Measurements from ENCODE around the gene PALS2.

The PALS2 gene, protein sequence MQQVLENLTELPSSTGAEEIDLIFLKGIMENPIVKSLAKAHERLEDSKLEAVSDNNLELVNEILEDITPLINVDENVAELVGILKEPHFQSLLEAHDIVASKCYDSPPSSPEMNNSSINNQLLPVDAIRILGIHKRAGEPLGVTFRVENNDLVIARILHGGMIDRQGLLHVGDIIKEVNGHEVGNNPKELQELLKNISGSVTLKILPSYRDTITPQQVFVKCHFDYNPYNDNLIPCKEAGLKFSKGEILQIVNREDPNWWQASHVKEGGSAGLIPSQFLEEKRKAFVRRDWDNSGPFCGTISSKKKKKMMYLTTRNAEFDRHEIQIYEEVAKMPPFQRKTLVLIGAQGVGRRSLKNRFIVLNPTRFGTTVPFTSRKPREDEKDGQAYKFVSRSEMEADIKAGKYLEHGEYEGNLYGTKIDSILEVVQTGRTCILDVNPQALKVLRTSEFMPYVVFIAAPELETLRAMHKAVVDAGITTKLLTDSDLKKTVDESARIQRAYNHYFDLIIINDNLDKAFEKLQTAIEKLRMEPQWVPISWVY

DNA sequence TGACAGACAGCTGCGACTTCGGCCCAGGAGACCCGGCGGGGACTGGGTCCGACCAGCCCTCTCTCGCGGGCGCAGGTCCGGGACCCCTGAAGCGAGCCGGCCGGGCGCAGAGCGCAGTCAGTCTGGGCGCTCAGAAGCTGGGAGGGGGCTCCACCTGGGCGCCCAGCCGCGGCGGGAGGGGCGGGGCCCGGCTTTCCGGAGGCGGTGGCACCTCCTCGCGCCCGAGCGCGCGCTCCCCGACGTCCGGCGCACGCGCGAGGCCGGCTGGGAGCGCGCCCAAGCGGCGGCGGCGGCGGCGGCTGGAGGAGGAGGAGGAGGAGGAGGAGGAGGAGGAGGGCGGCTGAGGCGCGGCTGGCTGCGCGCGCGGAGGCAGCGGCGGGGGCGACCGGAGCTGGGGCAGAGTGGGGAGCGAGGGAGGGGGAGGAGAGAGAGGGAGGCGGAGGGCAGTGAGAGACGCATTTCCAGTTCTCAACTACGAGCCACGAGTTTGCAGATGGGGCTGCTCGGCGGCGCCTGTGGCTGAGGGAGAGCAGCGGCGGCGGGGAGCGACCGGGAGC is at the start of gene PALS2:
Gene PALS2 (plus strand): TSS at position 456 of the 557 bp plus-strand sequence. CDS start 50,216 bp downstream, outside the sequence.
- no peak for TF ChIP-seq CTCF (IDR thresholded peaks at IDR 0.05; ENCODE audit: borderline replicate concordance, insufficient read depth, low read depth, low read length)
- H3K4me3 ChIP-seq (ENCODE audit: low read depth, low read length): peak within 1 kb of the TSS; percentile 91

GRCh38 chr7:24531255-24531654 is 42.0 kb upstream of the PALS2 start:
- TF ChIP-seq CTCF (IDR thresholded peaks at IDR 0.05; ENCODE audit: borderline replicate concordance, insufficient read depth, low read depth, low read length): no peak
- H3K4me3 ChIP-seq (ENCODE audit: low read depth, low read length): no peak overlapping the region

DNA sequence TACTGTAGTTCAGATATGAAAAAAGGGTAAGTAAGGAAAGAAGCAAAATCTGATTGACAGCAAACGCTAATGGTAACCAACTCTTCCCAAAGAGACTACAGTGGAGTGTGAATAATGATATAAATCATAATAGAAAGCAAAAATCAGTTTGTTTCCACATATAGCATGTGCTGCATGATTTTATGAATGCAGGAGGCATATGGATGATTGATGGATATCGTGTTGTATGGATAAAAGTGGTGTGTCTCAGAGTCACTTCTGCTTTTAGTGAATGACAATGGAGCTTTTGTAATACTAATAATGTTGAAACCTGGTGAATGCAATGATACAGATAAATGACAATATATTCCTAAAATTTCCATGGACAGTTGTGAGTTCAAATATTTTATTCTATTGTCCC is 36.6 kb upstream of the PALS2 start:
- no peak overlapping the region for H3K4me3 ChIP-seq (ENCODE audit: low read depth, low read length)

DNA sequence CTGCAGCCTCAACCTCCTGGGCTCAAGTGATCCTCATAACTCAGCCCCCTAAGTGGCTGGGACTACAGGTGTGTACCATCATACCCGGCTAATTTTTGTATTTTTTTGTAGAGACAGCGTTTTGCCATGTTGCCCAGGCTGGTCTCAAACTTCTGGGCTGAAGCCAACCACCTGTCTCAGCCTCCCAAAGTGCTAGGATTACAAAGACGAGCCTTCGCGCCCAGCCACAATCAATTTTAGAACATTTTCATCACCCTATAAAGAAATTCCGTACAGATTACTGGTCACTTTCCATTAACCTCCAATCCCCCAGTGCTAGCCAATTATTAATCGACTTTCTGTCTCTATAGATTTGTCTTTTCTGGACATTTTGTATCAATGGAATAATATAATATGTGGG is 32.3 kb upstream of the PALS2 start:
- no peak for TF ChIP-seq CTCF (IDR thresholded peaks at IDR 0.05; ENCODE audit: borderline replicate concordance, insufficient read depth, low read depth, low read length)
- no peak overlapping the region for H3K4me3 ChIP-seq (ENCODE audit: low read depth, low read length)

More for the DNA sequence above, 36.6 kb upstream of the PALS2 start:
- no peak for TF ChIP-seq CTCF (IDR thresholded peaks at IDR 0.05; ENCODE audit: borderline replicate concordance, insufficient read depth, low read depth, low read length)

DNA sequence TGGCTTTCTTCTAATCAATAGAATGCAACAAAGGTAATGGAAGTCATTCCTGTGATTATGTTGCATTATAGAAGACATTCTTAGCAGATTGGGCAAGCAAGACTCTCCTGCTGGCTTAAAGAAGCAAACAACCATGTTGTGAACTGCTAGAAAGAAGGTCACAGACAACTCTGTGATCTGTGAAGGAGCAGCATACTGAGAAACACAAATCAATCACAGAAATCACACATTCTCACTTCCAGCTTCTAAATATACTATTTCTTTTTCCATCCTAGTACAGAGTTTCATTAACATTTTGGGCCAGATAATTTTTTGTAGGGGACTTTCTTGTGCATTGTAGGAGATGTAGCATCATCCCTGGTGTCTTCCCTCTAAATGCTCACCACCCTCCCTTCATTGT is 28.0 kb upstream of the PALS2 start:
- H3K4me3 ChIP-seq (ENCODE audit: low read depth, low read length): no peak overlapping the region
- TF ChIP-seq CTCF (IDR thresholded peaks at IDR 0.05; ENCODE audit: borderline replicate concordance, insufficient read depth, low read depth, low read length): no peak

DNA sequence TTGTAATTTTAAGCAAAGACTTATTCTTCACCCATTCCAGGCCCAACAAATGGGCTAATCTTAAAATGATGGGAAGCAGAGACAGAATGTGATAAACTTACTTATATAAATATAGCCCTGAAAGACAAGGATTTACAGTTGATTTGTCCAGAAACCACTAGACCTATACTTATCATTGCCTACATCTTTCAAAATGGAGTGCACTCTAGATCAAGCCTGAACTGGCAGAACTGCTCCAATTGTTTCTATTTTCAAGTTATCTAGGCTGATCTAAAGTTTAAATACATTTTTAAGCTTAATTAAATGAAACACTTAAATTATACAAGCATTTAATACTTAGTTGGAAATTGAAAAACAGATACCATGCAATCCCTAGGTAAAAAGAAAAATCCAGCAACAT is 24.9 kb upstream of the PALS2 start:
- TF ChIP-seq CTCF (IDR thresholded peaks at IDR 0.05; ENCODE audit: borderline replicate concordance, insufficient read depth, low read depth, low read length): no peak

More for the DNA sequence above, 24.9 kb upstream of the PALS2 start:
- H3K4me3 ChIP-seq (ENCODE audit: low read depth, low read length): no peak overlapping the region

All from GM12875 (cell line).